ENCODE results near the gene BAHD1.

BAHD1 gene

GRCh38 chr15:40481341-40482074 is 40.8 kb downstream of the BAHD1 start:
- ATAC-seq, result no peak
- TF ChIP-seq ZNF70 (CRISPR knock-in tag; IDR thresholded peaks at IDR 0.05) (no peak), POU6F1 (CRISPR knock-in tag; IDR thresholded peaks at IDR 0.05; ENCODE audit: borderline replicate concordance, low read depth) (no peak)

GRCh38 chr15:40483919-40484318 is 43.2 kb downstream of the BAHD1 start:
- TF ChIP-seq ESRRG (CRISPR knock-in tag; IDR thresholded peaks at IDR 0.05), result no peak
- TF ChIP-seq OSR1 (CRISPR knock-in tag; IDR thresholded peaks at IDR 0.05), result no peak
- no peak for TF ChIP-seq TSHZ2 (CRISPR knock-in tag; IDR thresholded peaks at IDR 0.05)
- no peak for TF ChIP-seq RARB (CRISPR knock-in tag; IDR thresholded peaks at IDR 0.05)
- TF ChIP-seq TOX (CRISPR knock-in tag; IDR thresholded peaks at IDR 0.05; ENCODE audit: borderline replicate concordance), result no peak
- no peak for TF ChIP-seq BACH2 (CRISPR knock-in tag; IDR thresholded peaks at IDR 0.05; ENCODE audit: borderline replicate concordance)
- TF ChIP-seq ZNF70 (CRISPR knock-in tag; IDR thresholded peaks at IDR 0.05), result no peak
- TF ChIP-seq ZC3H10 (CRISPR knock-in tag; IDR thresholded peaks at IDR 0.05), result no peak
- no peak for TF ChIP-seq ISL1 (CRISPR knock-in tag; IDR thresholded peaks at IDR 0.05)
- no peak for TF ChIP-seq GLIS3 (CRISPR knock-in tag; IDR thresholded peaks at IDR 0.05)
- no peak for TF ChIP-seq PATZ1 (CRISPR knock-in tag; IDR thresholded peaks at IDR 0.05; ENCODE audit: borderline replicate concordance)
- TF ChIP-seq POU6F1 (CRISPR knock-in tag; IDR thresholded peaks at IDR 0.05; ENCODE audit: borderline replicate concordance, low read depth), result no peak
- TF ChIP-seq ZNF565 (CRISPR knock-in tag; conservative IDR thresholded peaks at IDR 0.05; ENCODE audit: low read depth), result no peak
- no peak for TF ChIP-seq CSDC2 (CRISPR knock-in tag; IDR thresholded peaks at IDR 0.05)
- TF ChIP-seq ARNTL (CRISPR knock-in tag; IDR thresholded peaks at IDR 0.05; ENCODE audit: borderline replicate concordance, low read depth), result no peak
- TF ChIP-seq SNAI2 (CRISPR knock-in tag; IDR thresholded peaks at IDR 0.05), result no peak
- ATAC-seq, result no peak

GRCh38 chr15:40486066-40486770 is 45.5 kb downstream of the BAHD1 start:
- TF ChIP-seq BACH2 (CRISPR knock-in tag; IDR thresholded peaks at IDR 0.05; ENCODE audit: borderline replicate concordance) (no peak), TCF4 (CRISPR knock-in tag; IDR thresholded peaks at IDR 0.05; ENCODE audit: borderline replicate concordance) (no peak), ZC3H10 (CRISPR knock-in tag; IDR thresholded peaks at IDR 0.05) (no peak), ESRRG (CRISPR knock-in tag; IDR thresholded peaks at IDR 0.05) (no peak), GLIS3 (CRISPR knock-in tag; IDR thresholded peaks at IDR 0.05) (no peak), ZFP3 (CRISPR knock-in tag; IDR thresholded peaks at IDR 0.05) (no peak), ARNTL (CRISPR knock-in tag; IDR thresholded peaks at IDR 0.05; ENCODE audit: borderline replicate concordance, low read depth) (no peak), PPARA (CRISPR knock-in tag; IDR thresholded peaks at IDR 0.05; ENCODE audit: borderline replicate concordance) (no peak), CSRNP3 (CRISPR knock-in tag; IDR thresholded peaks at IDR 0.05) (no peak)
- no peak for ATAC-seq

Data from SK-N-SH treated with all-trans-retinoic acid at 6 μM for 48 hours (cell line).